ENCODE measurements around the gene CAPZA1.
A peak's percentile ranks its signal among the peaks of the same experiment; 100 is the strongest.

DNA sequence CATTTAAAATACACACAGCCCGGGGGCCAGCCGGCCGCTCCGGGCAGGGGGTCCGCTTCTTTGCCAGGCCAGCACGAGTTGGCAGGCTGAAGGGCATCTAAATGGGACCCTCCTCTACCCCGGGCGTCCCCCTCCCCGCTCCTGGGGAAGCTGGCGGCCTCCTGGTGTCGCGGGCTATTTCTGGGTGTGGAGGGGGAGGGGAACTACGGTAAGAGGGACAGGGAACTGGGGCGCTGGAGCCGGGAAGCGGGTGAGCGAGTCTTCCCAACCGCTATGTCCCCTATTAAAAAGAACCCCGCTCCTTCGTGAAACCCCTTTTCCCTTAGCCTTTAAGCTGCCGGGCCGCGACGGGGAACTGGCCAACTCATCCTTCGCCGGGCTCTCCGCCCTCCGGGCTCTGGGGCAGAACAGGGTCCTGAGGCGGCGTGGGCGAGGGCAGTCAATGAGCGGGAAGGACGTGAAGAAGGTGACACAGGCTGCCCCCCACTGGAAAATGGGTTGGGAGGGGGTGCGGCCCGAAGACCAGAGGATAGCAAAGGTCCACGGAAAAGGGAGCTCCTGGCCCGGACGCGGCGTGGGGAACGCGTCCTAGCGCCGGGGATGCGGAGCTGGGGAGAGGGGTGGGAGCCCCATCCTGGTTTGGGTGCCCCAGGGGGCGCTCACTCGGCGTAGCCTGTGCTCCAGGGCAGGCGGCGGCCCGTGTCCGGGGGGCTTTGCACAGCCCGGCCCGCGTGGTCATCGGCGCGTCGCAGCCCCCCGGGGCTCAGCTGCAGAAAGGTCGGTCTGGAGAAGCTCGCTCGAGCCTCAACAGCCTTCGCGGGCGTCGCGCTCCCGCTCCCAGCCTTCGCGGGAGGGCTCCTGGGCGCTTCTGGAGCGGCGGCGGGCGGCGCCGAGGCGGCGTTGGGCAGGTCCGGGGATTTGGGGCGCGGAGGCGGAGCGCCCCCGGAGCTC lies 95.0 kb downstream of the CAPZA1 start:
- TF ChIP-seq, protein P1, sequence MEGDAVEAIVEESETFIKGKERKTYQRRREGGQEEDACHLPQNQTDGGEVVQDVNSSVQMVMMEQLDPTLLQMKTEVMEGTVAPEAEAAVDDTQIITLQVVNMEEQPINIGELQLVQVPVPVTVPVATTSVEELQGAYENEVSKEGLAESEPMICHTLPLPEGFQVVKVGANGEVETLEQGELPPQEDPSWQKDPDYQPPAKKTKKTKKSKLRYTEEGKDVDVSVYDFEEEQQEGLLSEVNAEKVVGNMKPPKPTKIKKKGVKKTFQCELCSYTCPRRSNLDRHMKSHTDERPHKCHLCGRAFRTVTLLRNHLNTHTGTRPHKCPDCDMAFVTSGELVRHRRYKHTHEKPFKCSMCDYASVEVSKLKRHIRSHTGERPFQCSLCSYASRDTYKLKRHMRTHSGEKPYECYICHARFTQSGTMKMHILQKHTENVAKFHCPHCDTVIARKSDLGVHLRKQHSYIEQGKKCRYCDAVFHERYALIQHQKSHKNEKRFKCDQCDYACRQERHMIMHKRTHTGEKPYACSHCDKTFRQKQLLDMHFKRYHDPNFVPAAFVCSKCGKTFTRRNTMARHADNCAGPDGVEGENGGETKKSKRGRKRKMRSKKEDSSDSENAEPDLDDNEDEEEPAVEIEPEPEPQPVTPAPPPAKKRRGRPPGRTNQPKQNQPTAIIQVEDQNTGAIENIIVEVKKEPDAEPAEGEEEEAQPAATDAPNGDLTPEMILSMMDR (conservative IDR thresholded peaks at IDR 0.05 in 1 of 2, IDR thresholded peaks at IDR 0.05 in 1 of 2; ENCODE audit: extremely low read depth in 1 of 2, insufficient read depth in 1 of 2, low read depth in 1 of 2, low read length in 2 of 2): peak in 1 of 2 donors; percentile 1
- no peak for TF ChIP-seq EZH2 (IDR thresholded peaks at IDR 0.05; ENCODE audit: borderline replicate concordance, low read length)

Measured in mammary epithelial cell (primary cell).